Measurements from ENCODE around the gene TBC1D17. TPM values are rescaled to one million over a fixed set of nuclear protein-coding genes. Genes with fewer than 3 reads are reported as not detected.

The TBC1D17 gene
- total and polyA plus RNA-seq, 12 donors, result 5.8 to 198 (median 51.4) TPM

DNA sequence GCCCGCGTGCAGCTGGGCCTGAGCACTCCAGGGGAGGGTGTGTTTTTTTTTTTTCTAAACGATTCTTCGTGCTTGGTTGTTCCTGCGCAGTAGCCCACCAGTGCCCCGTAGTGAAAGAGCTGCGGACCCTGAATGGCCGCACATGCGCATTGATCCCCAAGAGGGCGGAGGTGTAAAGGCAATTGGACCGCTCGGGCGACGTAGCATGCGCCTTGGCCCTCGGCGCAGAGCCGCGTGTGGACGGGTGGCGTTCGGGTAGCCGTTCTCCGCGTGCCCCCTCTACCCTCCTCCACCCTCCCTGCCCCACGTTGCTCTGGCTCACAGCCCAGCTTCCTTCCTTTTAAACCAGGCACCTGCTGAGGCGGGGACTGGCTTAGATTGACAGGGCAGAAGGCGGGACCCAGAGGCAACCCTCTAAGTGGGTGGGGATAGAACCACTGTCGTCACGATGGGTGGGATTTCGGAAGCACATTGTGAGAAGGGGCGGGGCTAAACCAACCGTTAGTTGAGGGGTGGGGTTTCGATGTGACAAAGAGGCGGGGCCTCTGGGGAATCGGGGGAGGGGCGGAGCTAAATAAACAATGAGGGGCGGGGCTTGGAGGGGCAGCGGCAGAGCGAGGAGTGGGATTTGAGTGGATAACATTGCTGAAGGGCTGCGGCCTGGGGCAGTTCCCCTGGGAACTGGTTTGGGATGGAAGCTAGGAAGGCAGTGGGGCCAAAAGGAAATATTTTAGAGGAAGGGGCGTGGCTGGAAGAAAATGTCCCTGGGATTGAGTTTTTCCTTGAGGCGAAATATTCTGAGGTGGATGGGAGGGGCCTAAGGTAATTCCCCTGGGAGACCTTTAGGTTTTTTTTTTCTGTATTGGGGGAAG lies 52.3 kb downstream of the TBC1D17 start:
- H3K36me3 ChIP-seq (replicated peaks in 1 of 2), result peaks cover 0 to 12% of the 10 kb centered on the region in 2 donors
- peak overlapping the region; percentile 95 to 98 (median 96) for H3K27ac ChIP-seq
- H3K9me3 ChIP-seq (replicated peaks in 1 of 3), result no peaks in the 10 kb centered on the region
- 2 to 6% (median 2%) methylated on average over 15 to 43 of the region's 43 CpGs for WGBS, 4 donors
- H3K4me3 ChIP-seq, result peak overlapping the region; percentile 86 to 98 (median 96)
- peak; percentile 79 to 82 for TF ChIP-seq POLR2A (IDR thresholded peaks at IDR 0.05)
- TF ChIP-seq, protein P1, sequence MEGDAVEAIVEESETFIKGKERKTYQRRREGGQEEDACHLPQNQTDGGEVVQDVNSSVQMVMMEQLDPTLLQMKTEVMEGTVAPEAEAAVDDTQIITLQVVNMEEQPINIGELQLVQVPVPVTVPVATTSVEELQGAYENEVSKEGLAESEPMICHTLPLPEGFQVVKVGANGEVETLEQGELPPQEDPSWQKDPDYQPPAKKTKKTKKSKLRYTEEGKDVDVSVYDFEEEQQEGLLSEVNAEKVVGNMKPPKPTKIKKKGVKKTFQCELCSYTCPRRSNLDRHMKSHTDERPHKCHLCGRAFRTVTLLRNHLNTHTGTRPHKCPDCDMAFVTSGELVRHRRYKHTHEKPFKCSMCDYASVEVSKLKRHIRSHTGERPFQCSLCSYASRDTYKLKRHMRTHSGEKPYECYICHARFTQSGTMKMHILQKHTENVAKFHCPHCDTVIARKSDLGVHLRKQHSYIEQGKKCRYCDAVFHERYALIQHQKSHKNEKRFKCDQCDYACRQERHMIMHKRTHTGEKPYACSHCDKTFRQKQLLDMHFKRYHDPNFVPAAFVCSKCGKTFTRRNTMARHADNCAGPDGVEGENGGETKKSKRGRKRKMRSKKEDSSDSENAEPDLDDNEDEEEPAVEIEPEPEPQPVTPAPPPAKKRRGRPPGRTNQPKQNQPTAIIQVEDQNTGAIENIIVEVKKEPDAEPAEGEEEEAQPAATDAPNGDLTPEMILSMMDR (IDR thresholded peaks at IDR 0.05), result peak in 4 of 6 experiments; percentile 14 to 46 (median 38)
- intact Hi-C loops (cut with DNase I), result no loop called here
- peak; percentile 96 to 98 (median 98) for DNase-seq
- no peaks in the 10 kb centered on the region for H3K27me3 ChIP-seq
- peaks cover 16 to 24% of the 10 kb centered on the region in 2 donors for H3K4me1 ChIP-seq (replicated peaks in 1 of 2)

DNA sequence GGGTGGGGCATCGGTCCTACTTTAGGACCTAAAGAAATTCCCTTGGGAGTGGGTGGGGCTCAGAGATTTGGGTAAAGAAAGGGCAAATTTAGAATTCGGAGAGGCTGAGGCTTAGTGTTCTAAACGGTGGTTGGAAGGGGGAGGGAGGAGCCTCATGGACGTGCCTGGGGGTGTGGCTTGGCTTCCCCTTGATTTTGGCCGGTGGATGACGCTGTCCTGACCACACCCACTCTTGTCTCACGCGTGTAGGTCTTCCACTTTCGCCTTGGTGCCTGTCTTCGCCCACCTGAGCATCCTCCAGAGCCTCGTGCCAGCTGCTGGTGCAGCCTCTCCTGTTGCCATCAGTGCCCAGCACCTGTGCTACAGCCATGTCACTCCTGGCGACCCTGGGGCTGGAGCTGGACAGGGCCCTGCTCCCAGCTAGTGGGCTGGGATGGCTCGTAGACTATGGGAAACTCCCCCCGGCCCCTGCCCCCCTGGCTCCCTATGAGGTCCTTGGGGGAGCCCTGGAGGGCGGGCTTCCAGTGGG lies 53.0 kb downstream of the TBC1D17 start:
- 14 to 49% (median 44%) methylated on average over 8 to 15 of the region's 15 CpGs for WGBS, 4 donors
- intact Hi-C loops (cut with DNase I), result no loop called here
- H3K27ac ChIP-seq, result peak overlapping the region; percentile 79 to 97 (median 96)

DNA sequence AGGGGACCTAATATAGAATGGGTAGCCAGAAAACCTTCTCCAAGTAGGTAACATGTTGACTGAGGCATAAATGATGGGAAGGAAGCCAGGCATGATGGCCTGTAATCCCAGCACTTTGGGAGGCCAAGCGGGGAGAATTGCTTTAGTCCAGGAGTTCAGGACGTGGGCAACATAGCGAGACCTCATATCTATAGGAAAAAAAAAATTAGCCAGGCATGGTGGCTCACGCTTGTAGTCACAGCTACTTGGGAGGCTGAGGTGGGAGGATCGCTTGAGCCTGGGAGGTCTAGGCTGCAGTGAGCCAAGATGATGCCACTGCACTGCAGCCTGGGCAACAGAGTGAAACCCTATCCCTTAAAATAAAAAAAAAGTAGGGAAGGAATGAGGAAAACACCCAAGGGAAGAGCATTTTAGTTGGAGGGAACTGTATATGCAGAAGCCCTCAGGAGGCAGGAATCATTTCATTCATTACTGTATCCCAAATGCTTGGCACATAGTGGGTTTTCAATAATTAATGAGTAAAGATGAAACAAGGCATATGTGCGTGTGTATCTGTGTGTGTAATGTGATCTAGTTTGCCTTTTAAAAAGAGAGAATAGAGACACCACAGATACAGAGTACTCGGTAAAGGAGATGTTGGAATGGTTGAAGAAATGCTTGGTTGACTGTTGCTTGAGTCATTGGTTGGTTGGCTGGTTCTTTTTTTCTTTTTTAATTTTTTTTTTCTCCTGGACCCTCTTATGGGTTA lies 54.0 kb downstream of the TBC1D17 start:
- DNase-seq, result no peak
- H3K9me3 ChIP-seq (replicated peaks in 1 of 3), result no peaks in the 10 kb centered on the region
- intact Hi-C loops (cut with DNase I), result no loop called here
- H3K4me1 ChIP-seq (replicated peaks in 1 of 2), result peaks cover 16 to 22% of the 10 kb centered on the region in 2 donors
- 94 to 96% (median 96%) methylated on average over 7 of the region's 7 CpGs for WGBS, 4 donors
- peaks cover 0 to 11% of the 10 kb centered on the region in 2 donors for H3K36me3 ChIP-seq (replicated peaks in 1 of 2)
- H3K4me3 ChIP-seq, result no peak overlapping the region
- TF ChIP-seq POLR2A (IDR thresholded peaks at IDR 0.05), result no peak
- TF ChIP-seq, protein P1 (IDR thresholded peaks at IDR 0.05), result no peak
- H3K27me3 ChIP-seq, result no peaks in the 10 kb centered on the region
- H3K27ac ChIP-seq, result peak overlapping the region in 1 of 5 donors; percentile 95

More for the DNA sequence above, 53.0 kb downstream of the TBC1D17 start:
- Histone ChIP-seq H3K27me3 (no peaks in the 10 kb centered on the region), H3K9me3 (replicated peaks in 1 of 3) (no peaks in the 10 kb centered on the region), H3K4me3 (peak overlapping the region in 1 of 4 donors; percentile 86), H3K4me1 (replicated peaks in 1 of 2) (peaks cover 16 to 24% of the 10 kb centered on the region in 2 donors), H3K36me3 (replicated peaks in 1 of 2) (peaks cover 0 to 12% of the 10 kb centered on the region in 2 donors)
- TF ChIP-seq, protein P1 (IDR thresholded peaks at IDR 0.05), result no peak
- peak in 1 of 2 donors; percentile 6 for TF ChIP-seq POLR2A (IDR thresholded peaks at IDR 0.05)
- DNase-seq, result peak; percentile 69 to 84 (median 76)

DNA sequence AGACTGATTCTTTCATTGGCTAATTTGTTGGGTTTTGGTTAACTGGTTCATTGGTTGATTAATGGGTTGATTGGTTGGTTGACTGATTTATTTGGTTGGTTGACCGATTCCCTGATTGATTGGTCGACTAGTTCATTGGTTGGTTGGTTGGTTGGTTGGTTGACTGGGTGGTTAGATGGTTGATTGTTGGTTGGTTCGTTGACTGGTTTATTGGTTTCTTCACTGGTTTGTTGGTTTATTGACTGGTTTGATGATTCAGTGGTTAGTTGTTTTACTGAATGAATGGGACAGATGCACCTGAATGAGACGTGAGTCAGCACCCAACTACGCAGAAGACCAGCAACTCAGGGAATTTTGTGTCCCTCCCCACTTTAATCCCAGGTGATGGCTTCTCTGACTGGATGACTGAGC lies 54.5 kb downstream of the TBC1D17 start:
- H3K27ac ChIP-seq, result no peak overlapping the region
- no peaks in the 10 kb centered on the region for H3K9me3 ChIP-seq (replicated peaks in 1 of 3)
- WGBS, 4 donors, result 95 to 96% (median 96%) methylated on average over 5 of the region's 5 CpGs
- DNase-seq, result no peak
- no peak for TF ChIP-seq POLR2A (IDR thresholded peaks at IDR 0.05)
- TF ChIP-seq, protein P1 (IDR thresholded peaks at IDR 0.05), result no peak
- no peaks in the 10 kb centered on the region for H3K27me3 ChIP-seq
- no peak overlapping the region for H3K4me3 ChIP-seq
- intact Hi-C loops (cut with DNase I), result no loop called here
- H3K36me3 ChIP-seq (replicated peaks in 1 of 2), result peaks cover 0 to 5% of the 10 kb centered on the region in 2 donors
- H3K4me1 ChIP-seq (replicated peaks in 1 of 2), result peaks cover 16 to 20% of the 10 kb centered on the region in 2 donors

Measured in adrenal gland (tissue), 12 donors.